GM12865 (cell line): ENCODE data around the gene VWA3B.
"Not testable (repeated sequence)": the region's sequence is repeated elsewhere in the genome, so short reads cannot be mapped to it uniquely, and the experiment has no call there.

Source experiments
- DNase-seq: peaks from one replicate; pipeline ENCODE4 v3.0.0; 2010; ENCODE audit warnings: low read depth
- H3K4me3 ChIP-seq: 2 replicates; pipeline ENCODE4 v1.5.1; 2011; ENCODE audit warnings: mild to moderate bottlenecking, low read depth, low read length, control low read depth
- CTCF ChIP-seq: IDR thresholded peaks from 2 replicates; pipeline ENCODE4 v1.5.1; 2011; ENCODE audit warnings: low read length, control low read depth, low read depth, inconsistent platforms; ENCODE audit not compliant: insufficient read depth; ENCODE audit errors: missing control alignments

Gene VWA3B

GRCh38 chr2:98137196-98137595, 50.2 kb downstream of the VWA3B start:
- DNase-seq, result no peak
- no peak for TF ChIP-seq CTCF
- no peak overlapping the region for H3K4me3 ChIP-seq

- not testable (repeated sequence) for DNase-seq, H3K4me3 ChIP-seq
These were observed 52.0 kb downstream of the VWA3B start for GRCh38 chr2:98138978-98139377.

GRCh38 chr2:98140210-98140609, 53.2 kb downstream of the VWA3B start:
- H3K4me3 ChIP-seq, result no peak overlapping the region
- no peak for DNase-seq
- TF ChIP-seq CTCF, result no peak

GRCh38 chr2:98142106-98142791, 55.3 kb downstream of the VWA3B start:
- TF ChIP-seq CTCF, result no peak
- no peak overlapping the region for H3K4me3 ChIP-seq
- DNase-seq, result no peak

GRCh38 chr2:98145070-98145469, 58.1 kb downstream of the VWA3B start:
- no peak overlapping the region for H3K4me3 ChIP-seq
- TF ChIP-seq CTCF, result no peak
- no peak for DNase-seq

GRCh38 chr2:98147900-98148299, 60.9 kb downstream of the VWA3B start:
- not testable (repeated sequence) for DNase-seq, H3K4me3 ChIP-seq

- no peak for DNase-seq
- no peak for TF ChIP-seq CTCF
- H3K4me3 ChIP-seq, result no peak overlapping the region
These were observed 61.8 kb downstream of the VWA3B start for GRCh38 chr2:98148595-98149332.

GRCh38 chr2:98149333-98149697, 62.3 kb downstream of the VWA3B start:
- no peak for DNase-seq
- TF ChIP-seq CTCF, result no peak
- no peak overlapping the region for H3K4me3 ChIP-seq
